ENCODE results near the gene MCMBP. TPM values are rescaled to one million over a fixed set of nuclear protein-coding genes. Genes with fewer than 3 reads are reported as not detected.

The MCMBP gene
- total RNA-seq, 1 experiment from 2014 or later, result 87.1 TPM

GRCh38 chr10:119893074-119893473, 20.4 kb upstream of the MCMBP start:
- no peak overlapping the region for H3K14ac ChIP-seq (ENCODE audit: insufficient read depth, low read length)
- no peak overlapping the region for H4K8ac ChIP-seq (replicated peaks; ENCODE audit: insufficient read length, low read depth, low read length)
- H3K4me2 ChIP-seq (ENCODE audit: insufficient read depth, insufficient read length, low read length), result peak overlapping the region; percentile 99
- H2BK5ac ChIP-seq (ENCODE audit: insufficient read length, low read length), result no peak overlapping the region
- no peak overlapping the region for H2BK12ac ChIP-seq (ENCODE audit: insufficient read length, low read depth, low read length)
- peaks cover 15 to 31% (median 18%) of the 10 kb centered on the region in 3 experiments; a peak in 6 of 7 replicates for H3K36me3 Mint-ChIP-seq (ENCODE audit: insufficient read depth in 1 of 3, low read depth in 3 of 3)
- H3K23ac ChIP-seq (ENCODE audit: insufficient read length, low read depth, low read length), result no peak overlapping the region
- peak overlapping the region; percentile 93 to 94 for H3K4me3 Mint-ChIP-seq
- H3K4me1 Mint-ChIP-seq, result peaks cover 18 to 23% of the 10 kb centered on the region in 2 experiments
- no peak overlapping the region for H4K5ac ChIP-seq (ENCODE audit: insufficient read length, low read depth, low read length)
- peaks cover 4% of the 10 kb centered on the region for H3K23me2 ChIP-seq (ENCODE audit: insufficient read length, low read depth, low read length, poor library complexity, severe bottlenecking)
- H3K18ac ChIP-seq (ENCODE audit: insufficient read length, low read depth, low read length), result no peak overlapping the region
- DNase-seq, result no peak
- no peak overlapping the region for H3K4ac ChIP-seq (ENCODE audit: low read depth, low read length)
- no peaks in the 10 kb centered on the region; the same call in 1 of the 2 replicates for H3K27me3 Mint-ChIP-seq (ENCODE audit: low read depth)
- no peaks in the 10 kb centered on the region for H3K4me1 ChIP-seq (ENCODE audit: insufficient read depth, low read length)
- no peak overlapping the region for H2BK15ac ChIP-seq (ENCODE audit: low read depth, low read length)
- peaks cover 0 to 4% of the 10 kb centered on the region in 2 experiments; a peak in 3 of 5 replicates for H3K9me3 Mint-ChIP-seq
- H3K56ac ChIP-seq (ENCODE audit: insufficient read length, low read depth, low read length), result no peak overlapping the region
- no peak overlapping the region for H2AFZ ChIP-seq (ENCODE audit: low read length)
- H3K27me3 ChIP-seq (ENCODE audit: insufficient read depth, low read length), result no peaks in the 10 kb centered on the region
- H3K27ac ChIP-seq (ENCODE audit: insufficient read length, low read depth, low read length), result no peak overlapping the region
- no peak overlapping the region for H2BK120ac ChIP-seq (ENCODE audit: low read depth, low read length, poor library complexity, severe bottlenecking)
- peaks cover 36% of the 10 kb centered on the region for H3K79me2 ChIP-seq (ENCODE audit: insufficient read depth, low read length)
- H3K9me3 ChIP-seq (ENCODE audit: control insufficient read depth, low read depth, low read length), result no peaks in the 10 kb centered on the region
- H3K27ac Mint-ChIP-seq, result peak overlapping the region; percentile 17 to 98 (median 94); a peak in 5 of 7 replicates
- TF ChIP-seq CTCF (conservative IDR thresholded peaks at IDR 0.05), result no peak
- peaks cover 7% of the 10 kb centered on the region for H3K79me1 ChIP-seq (ENCODE audit: insufficient read depth, low read depth, low read length, poor library complexity, severe bottlenecking)
- H4K91ac ChIP-seq (ENCODE audit: insufficient read length, low read depth, low read length), result no peak overlapping the region
- no peak overlapping the region for H2BK20ac ChIP-seq (ENCODE audit: low read depth, low read length, poor library complexity, severe bottlenecking)
- no peak overlapping the region for H2AK5ac ChIP-seq (ENCODE audit: insufficient read length, low read length)
- WGBS (ENCODE audit: extremely low coverage, insufficient read length, low lambda C conversion rate), result no CpG with 5 or more reads among the region's 9 CpGs
- H4K20me1 ChIP-seq (ENCODE audit: control insufficient read depth, insufficient read depth, insufficient read length), result no peaks in the 10 kb centered on the region
- H3K9ac ChIP-seq (ENCODE audit: extremely low read depth, insufficient read length, low read length), result peak overlapping the region; percentile 61
- no peak overlapping the region for H3T11ph ChIP-seq (ENCODE audit: low read length)
